Stimulated activated CD8-positive, alpha-beta memory T cell treated with anti-CD3 and anti-CD28 coated beads, Interleukin-12 subunit alpha, Interleukin-12 subunit beta, amount 100 ng/mL, for 24 hours (primary cell): Measurements from ENCODE around the gene CEP55.
"Not testable (repeated sequence)": the region's sequence is repeated elsewhere in the genome, so short reads cannot be mapped to it uniquely, and the experiment has no call there.

Experiments
- DNase-seq: peaks from one replicate; pipeline ENCODE4 v3.0.0-alpha.2; 2020; ENCODE audit errors: extremely low read depth

CEP55 gene

GRCh38 chr10:93496322-93497041 is at the start of gene CEP55:
Gene CEP55, plus strand, starts transcription at chr10:93496612. Its CDS starts 3,440 bp downstream, at chr10:93500052.
- peak; percentile 89 for DNase-seq

- DNase-seq, result no peak
Observed at GRCh38 chr10:93447019-93447418, 49.4 kb upstream of the CEP55 start.

- no peak for DNase-seq
Observed at GRCh38 chr10:93447970-93448369, 48.4 kb upstream of the CEP55 start.

DNA sequence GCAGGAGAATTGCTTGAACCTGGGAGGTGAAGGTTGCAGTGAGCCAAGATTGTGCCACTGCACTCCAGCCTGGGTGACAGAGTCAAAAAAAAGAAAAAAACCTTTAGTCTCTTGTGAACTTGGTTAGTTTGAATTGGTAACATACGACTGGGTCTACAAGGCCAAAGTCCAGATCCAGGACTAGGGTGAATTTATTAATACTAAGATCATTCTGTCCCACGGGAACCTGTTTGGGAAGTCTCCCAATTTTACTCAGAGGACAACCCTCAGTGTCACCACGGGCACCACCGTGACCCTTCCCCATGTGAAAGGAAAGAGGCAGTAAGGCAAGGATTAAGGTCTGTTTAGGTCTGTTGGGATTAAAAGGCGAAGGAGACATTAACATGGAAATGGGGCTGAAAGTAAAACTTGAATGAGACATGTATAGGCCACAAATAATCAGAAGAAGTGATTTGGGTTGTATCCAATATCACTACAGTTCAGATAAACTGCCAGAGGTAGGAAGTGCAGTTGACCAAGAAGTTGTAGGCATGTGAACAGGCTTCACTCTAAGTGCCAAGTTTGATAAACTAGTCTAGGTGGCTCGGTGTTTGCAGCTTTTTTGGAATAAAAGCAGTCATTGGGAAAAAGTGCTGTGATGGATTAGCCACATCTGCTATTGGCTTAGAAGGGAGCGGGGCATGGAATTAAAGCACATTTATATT is 45.0 kb upstream of the CEP55 start:
- no peak for DNase-seq

GRCh38 chr10:93452143-93452542 is 44.3 kb upstream of the CEP55 start:
- DNase-seq, result no peak

DNA sequence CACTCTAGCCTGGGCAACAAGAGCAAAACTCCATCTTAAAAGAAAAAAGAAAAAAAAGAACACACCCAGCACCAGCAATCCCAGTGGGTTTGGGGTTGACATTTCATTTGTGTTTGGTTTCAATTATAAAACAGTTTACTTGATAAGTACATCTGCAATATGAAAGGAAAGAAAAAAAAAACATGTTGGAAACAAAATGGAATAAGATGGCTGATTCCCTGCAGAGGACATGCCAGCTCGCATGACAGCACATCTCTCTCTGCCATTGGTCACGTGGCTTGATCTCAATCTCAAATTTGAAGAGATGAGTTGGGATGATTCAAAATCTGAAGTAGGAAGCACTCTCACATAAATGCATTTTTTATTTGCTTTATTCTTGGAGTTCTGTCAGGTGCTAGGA is 42.3 kb upstream of the CEP55 start:
- DNase-seq, result no peak

- no peak for DNase-seq
Observed at GRCh38 chr10:93454736-93455135, 41.7 kb upstream of the CEP55 start.

DNA sequence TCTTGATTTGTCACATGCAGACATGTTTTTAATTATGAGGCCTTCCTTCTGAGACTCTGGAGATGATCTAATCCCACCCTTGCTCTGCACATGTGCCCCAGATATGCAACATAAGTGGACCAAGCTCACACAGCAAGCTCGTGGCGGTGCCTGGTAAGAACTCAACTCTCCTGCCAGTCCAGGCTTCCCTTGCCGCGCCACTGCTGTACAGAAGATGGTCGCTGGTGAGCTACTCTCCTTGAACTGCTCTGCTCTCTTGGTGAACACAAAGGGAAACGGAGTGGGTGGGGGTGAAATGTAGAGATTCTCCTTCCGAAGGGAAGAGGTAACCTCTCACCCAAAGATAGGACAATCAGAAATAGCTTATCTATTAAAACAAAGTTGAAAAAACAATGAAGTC is 39.9 kb upstream of the CEP55 start:
- DNase-seq, result no peak

DNA sequence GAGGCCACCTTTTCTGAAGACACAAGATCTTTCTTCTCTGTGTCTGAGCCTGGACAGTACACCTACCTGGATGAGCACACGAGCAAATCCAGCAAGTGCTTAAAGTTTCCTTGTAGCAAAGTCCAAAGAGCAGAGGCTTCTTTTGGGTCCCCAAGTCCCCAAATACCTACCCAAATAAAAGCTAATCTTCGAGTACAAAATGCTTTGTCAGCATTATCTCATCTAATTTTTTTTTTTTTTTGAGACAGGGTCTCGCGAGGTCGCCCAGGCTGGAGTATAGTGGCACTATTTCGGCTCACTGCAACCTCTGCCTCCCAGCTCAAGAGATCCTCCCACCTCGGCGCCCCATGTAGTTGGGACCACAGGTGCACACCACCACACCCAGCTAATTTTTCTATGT is 38.9 kb upstream of the CEP55 start:
- no peak for DNase-seq

DNA sequence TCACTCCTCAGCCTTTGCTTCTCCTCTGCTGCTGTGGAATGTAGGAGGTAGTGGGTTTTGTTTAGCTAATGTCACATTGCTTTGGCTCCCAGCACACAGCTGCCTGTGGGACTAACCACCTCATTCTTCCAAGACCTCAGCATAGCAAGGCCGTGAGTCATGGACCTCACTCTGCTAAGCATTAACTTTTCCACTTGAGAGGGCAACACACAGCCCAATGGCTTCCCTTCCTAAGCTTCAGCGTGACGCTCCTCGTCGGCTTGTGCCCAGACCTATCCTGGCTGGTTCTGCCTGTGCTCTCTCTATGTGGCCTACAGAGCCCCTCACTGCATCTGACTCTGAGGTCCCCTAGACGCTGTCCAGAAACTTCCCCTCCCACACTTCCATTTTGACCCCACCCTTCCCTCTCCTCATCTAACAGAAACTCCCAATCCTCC is 37.6 kb upstream of the CEP55 start:
- no peak for DNase-seq

DNA sequence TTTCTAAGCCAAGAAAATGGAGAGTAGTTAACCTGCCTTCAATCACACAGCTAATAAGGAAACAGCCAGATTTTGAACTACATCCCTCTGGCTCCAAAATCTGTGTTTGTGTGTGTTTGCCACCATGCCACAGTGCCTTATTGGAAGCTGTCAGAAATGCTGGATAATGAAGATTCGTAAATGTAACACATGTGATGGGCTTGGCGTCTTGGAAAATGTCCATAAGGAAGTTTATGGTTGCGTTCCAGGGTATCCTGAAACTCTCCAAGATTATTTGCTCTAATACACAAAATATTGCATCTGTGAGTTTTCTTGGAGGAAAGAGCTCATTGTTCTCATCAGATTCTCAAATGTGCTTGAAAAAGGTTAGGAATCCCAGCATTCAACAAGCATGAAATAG is 36.9 kb upstream of the CEP55 start:
- no peak for DNase-seq

DNA sequence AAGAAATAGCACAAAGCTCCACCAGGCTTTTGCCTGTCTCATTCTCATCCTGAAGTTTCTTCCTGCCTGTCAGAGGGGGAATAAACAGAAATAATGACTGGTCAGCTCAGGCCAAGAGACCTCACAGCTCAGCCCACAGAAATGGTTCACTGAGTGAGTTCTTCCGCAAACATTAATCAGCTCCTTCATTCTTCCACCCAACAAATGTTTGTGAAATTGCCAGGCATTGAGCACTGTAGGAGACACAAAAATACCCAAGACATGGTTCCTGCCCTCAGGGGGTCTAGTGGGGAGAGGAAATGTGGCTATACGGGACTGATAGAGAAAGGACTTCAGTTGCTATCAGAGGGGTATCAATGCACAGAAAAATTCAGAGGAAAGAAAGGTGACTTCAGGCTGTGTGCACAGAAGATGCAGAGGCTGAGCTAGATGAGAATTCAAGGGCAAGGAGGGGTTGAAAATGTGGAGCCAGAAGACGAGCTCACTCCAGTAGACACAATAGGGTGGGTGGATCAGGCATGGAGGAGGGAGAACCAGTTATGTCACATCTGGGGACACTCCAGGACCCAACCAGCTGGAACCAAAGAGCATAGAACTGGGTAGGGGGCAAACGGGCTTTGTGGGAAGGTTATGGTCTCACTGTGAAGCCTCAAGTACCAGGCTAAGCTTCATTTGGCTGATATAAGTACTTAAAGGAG is 35.2 kb upstream of the CEP55 start:
- no peak for DNase-seq

GRCh38 chr10:93461807-93462178 is 34.6 kb upstream of the CEP55 start:
- no peak for DNase-seq

DNA sequence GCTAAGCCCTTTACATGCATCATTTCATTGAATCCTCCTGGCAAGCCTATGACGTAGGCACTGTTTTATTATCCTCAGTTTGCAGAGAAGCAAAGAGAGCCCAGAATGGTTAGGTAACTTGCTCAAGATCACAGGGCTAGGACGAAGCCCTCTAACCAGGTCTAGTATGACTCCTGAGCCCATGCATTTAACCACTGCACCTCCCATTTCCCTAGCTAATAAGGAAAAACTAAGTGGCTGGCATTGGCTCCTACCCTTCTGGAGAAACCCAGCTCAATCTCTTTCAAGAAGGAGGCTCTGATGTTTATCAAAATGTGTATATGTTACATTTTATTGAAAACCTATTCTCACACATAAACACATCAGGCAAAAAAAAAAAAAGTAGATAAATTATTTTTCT is 34.0 kb upstream of the CEP55 start:
- DNase-seq, result no peak

DNA sequence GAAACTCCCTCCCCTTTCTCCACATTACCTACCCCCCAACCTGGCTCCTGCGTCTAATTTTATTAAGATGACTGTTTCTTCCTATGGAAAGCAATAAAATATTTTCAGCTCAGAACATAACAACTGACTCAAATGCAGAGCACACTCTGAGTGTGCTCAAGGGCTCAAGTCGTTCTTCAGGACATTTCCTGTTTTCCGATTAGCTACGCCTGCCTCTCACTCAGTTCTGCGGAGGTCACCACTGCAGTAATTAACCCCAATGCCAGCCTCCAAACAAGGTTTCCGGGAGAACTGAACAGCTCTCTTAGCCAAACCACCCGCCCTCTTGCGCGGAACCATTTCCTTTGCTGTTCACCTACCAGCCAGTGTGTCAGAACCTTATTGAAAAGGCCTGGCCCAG is 33.5 kb upstream of the CEP55 start:
- no peak for DNase-seq

- no peak for DNase-seq
Observed at GRCh38 chr10:93463723-93464476, 32.5 kb upstream of the CEP55 start.

DNA sequence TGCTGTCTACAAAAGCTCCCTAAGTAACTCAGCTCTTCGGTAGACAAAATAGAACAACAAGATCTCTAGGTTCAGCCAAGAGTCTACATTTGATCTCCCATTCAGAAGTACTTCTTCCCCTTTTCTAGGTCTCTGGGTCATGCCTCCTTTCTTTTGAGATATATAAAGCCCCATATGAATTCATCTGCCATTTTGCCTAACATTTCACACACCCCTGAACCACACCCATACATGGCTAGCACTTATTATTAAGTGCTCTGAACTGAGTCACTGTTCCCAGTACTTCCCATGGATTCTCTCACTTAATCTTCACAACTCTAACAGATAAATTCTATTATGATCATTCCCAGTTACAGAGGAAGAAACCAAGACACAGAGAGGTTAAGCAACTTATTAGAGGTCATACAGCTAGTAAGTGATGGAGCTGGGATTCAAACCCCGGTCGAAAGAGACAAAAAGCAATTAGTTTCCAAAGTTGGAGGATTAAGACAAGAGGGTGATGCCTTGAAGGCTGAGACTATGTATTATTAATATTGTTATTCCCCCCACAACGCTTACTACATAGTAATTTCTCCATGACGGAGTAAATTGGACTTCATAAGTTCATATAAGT is 31.5 kb upstream of the CEP55 start:
- DNase-seq, result no peak

- DNase-seq, result no peak
Observed at GRCh38 chr10:93465806-93466675, 30.4 kb upstream of the CEP55 start.

DNA sequence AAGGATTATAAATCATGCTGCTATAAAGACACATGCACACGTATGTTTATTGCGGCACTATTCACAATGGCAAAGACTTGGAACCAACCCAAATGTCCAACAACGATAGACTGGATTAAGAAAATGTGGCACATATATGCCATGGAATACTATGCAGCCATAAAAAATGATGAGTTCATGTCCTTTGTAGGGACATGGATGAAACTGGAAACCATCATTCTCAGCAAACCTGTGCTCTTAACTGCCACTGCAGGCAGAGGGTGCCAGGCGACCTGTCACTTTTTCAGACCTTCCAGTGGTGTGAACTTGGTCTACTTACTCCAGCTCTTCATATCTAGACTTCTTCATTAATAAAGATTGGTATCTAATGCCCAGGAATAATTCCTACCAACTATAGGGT is 28.8 kb upstream of the CEP55 start:
- not testable (repeated sequence) for DNase-seq

DNA sequence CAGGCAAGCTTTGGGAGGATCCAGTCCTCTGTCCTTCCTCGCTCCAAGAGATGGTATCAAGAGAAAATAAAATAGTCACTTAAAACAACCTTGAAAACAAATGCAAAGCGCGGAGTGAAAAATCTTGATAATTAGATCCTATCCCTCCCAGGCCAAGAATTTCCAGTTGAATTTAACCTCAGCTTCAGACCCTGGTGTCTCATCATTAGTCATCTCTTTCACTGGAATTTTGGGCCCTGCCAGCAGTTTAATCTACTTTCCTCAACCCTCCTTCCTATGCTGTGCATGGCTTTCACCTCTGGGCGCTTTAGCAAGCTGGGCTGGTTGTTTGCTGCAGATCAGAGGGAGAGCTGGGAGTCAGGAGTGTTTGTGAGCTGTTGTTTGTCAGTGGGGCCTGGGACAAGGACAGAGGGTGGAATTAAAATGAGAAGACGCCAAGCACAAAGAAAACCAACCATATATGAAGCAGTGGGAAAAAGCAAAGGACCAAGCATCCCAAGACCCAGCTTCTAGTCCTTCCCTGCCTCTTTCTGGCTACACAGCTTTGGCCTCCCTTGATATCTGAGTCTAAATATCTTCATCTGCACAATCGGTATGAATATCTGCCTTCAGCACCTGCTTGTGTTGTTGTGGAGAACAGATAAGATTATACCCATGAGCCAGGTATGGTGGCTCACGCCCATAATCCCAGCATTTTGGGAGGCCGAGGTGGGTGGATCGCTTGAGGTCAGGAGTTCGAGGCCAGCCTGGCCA is 27.8 kb upstream of the CEP55 start:
- no peak for DNase-seq
